Activated CD4-positive, alpha-beta T cell treated with anti-CD3 and anti-CD28 coated beads, Interleukin-2, amount 50 U/mL, for 48 hours (primary cell): ENCODE results near the gene ENO1.

ENCODE experiments used
- DNase-seq, 2 experiments: peaks; one replicate each; pipeline ENCODE4 v3.0.0-alpha.2; 2020

Gene ENO1

GRCh38 chr1:8870103-8870502, 8.4 kb downstream of the ENO1 start:
- no peak for DNase-seq

- DNase-seq, result no peak
These were observed 10.5 kb downstream of the ENO1 start for GRCh38 chr1:8867878-8868567.

- DNase-seq, result peak; percentile 63 to 71
These were observed 11.6 kb downstream of the ENO1 start for GRCh38 chr1:8866792-8867415.

GRCh38 chr1:8866173-8866791, 12.2 kb downstream of the ENO1 start:
- no peak for DNase-seq

- no peak for DNase-seq
These were observed 13.7 kb downstream of the ENO1 start for GRCh38 chr1:8864713-8865344.

- DNase-seq, result no peak
These were observed 14.7 kb downstream of the ENO1 start for GRCh38 chr1:8863794-8864233.

- no peak for DNase-seq
These were observed 15.3 kb downstream of the ENO1 start for GRCh38 chr1:8863138-8863537.

GRCh38 chr1:8862528-8862927, 16.0 kb downstream of the ENO1 start:
- DNase-seq, result peak in 1 of 2 experiments; percentile 55

- DNase-seq, result no peak
These were observed 17.6 kb downstream of the ENO1 start for GRCh38 chr1:8860738-8861516.

GRCh38 chr1:8858888-8859706, 19.4 kb downstream of the ENO1 start:
- DNase-seq, result peak in 1 of 2 experiments; percentile 59

- peak in 1 of 2 experiments; percentile 55 for DNase-seq
These were observed 20.3 kb downstream of the ENO1 start for GRCh38 chr1:8858112-8858668.

- peak in 1 of 2 experiments; percentile 19 for DNase-seq
These were observed 21.6 kb downstream of the ENO1 start for GRCh38 chr1:8856689-8857412.

- no peak for DNase-seq
These were observed 24.2 kb downstream of the ENO1 start for GRCh38 chr1:8854240-8854639.

- no peak for DNase-seq
These were observed 27.4 kb downstream of the ENO1 start for GRCh38 chr1:8851060-8851459.

GRCh38 chr1:8848663-8849386, 29.7 kb downstream of the ENO1 start:
- DNase-seq, result peak; percentile 80 to 82

GRCh38 chr1:8847990-8848389, 30.5 kb downstream of the ENO1 start:
- DNase-seq, result no peak

- DNase-seq, result no peak
These were observed 32.2 kb downstream of the ENO1 start for GRCh38 chr1:8846263-8846662.

GRCh38 chr1:8845104-8846097, 33.1 kb downstream of the ENO1 start:
- no peak for DNase-seq

- DNase-seq, result no peak
These were observed 33.9 kb downstream of the ENO1 start for GRCh38 chr1:8844501-8845006.
